Testis (tissue), 3 donors: Measurements from ENCODE around the gene SIGLEC14. TPM values are rescaled to one million over a fixed set of nuclear protein-coding genes. Genes with fewer than 3 reads are reported as not detected.
"Not testable (repeated sequence)": the region's sequence is repeated elsewhere in the genome, so short reads cannot be mapped to it uniquely, and the experiment has no call there.

ENCODE experiments used
- DNase-seq: peaks from one replicate; pipeline ENCODE4 v3.0.0-alpha.2; 2019
- H3K27ac ChIP-seq, 2 donors: fragments of 200-600 bp; sonication (generic); one replicate each; pipeline ENCODE4 v1.5.1; 2019
- H3K27me3 ChIP-seq: fragments of 200-600 bp; sonication (generic); one replicate; pipeline ENCODE4 v1.5.1; 2019
- H3K36me3 ChIP-seq: fragments of 200-600 bp; sonication (generic); one replicate; pipeline ENCODE4 v1.5.1; 2017; ENCODE audit warnings: low read depth; ENCODE audit errors: missing control alignments
- H3K4me1 ChIP-seq: fragments of 200-600 bp; sonication (generic); one replicate; pipeline ENCODE4 v1.5.1; 2019
- H3K4me3 ChIP-seq, 2 donors: fragments of 200-600 bp; sonication (generic); one replicate each; pipeline ENCODE4 v1.5.1; 2017 to 2019
- H3K9me3 ChIP-seq: fragments of 200-600 bp; sonication (generic); one replicate; pipeline ENCODE4 v1.5.1; 2017
- CTCF ChIP-seq, 3 experiments: fragments of 450-650 bp in 2 of 3; fragments of 200-600 bp in 1 of 3; sonication (generic) in 1 of 3; IDR thresholded peaks; one replicate each; pipeline ENCODE4 v1.5.1; 2016 to 2019; ENCODE audit warnings: antibody characterized with exemption in 3 of 3, mild to moderate bottlenecking in 2 of 3, moderate library complexity in 1 of 3
- POLR2A ChIP-seq: fragments of 450-650 bp; IDR thresholded peaks from one replicate; pipeline ENCODE4 v1.6.1; 2017; ENCODE audit warnings: antibody characterized with exemption, mild to moderate bottlenecking, moderate library complexity
- WGBS, 2 donors: methylation state at CpG; one replicate each; pipeline ENCODE4 v1.1.5; 2018; 5-methylcytosine and 5-hydroxymethylcytosine counted together
- intact Hi-C: fragments of 100-400 bp; cut with DNase I; formaldehyde crosslinking; loops from one replicate; pipeline ENCODE4 v1.15.1; 2023; ENCODE audit warnings: low total_unique reads
- polyA plus RNA-seq: library from polyadenylated mRNA; stranded (reverse); fragments of 350-450 nt; fragmentation: Illumina TruSeq; extraction: RNeasy Lipid Tissue Mini Kit (QIAGEN cat#74804); gene quantifications from one replicate; pipeline ENCODE4 v1.2.3, GENCODE V29; 2014; ENCODE audit warnings: low read depth, low replicate concordance; ENCODE audit not compliant: insufficient read depth
- total RNA-seq, 2 donors: library from RNA; depleted of rRNA; stranded (reverse); fragments of >200 nt; gene quantifications; one replicate each; pipeline ENCODE4 v1.2.3, GENCODE V29; 2016

SIGLEC14 gene
- total and polyA plus RNA-seq, 3 donors from 2014 or later, result 1.5 to 5.7 (median 3.7) TPM

GRCh38 chr19:51686171-51686570, 39.5 kb upstream of the SIGLEC14 start:
- no peak overlapping the region for H3K27ac ChIP-seq
- intact Hi-C loops, result no loop called here
- no peaks in the 10 kb centered on the region for H3K36me3 ChIP-seq
- no peaks in the 10 kb centered on the region for H3K27me3 ChIP-seq
- H3K4me3 ChIP-seq, result no peak overlapping the region
- no peaks in the 10 kb centered on the region for H3K9me3 ChIP-seq
- H3K4me1 ChIP-seq, result peaks cover 16% of the 10 kb centered on the region
- WGBS, 2 donors, result 68 to 83% methylated on average over 2 of the region's 2 CpGs
- DNase-seq, result no peak
- TF ChIP-seq POLR2A, result no peak

- 52 to 56% methylated on average over 3 of the region's 3 CpGs for WGBS, 2 donors
- H3K4me3 ChIP-seq, result no peak overlapping the region
- H3K36me3 ChIP-seq, result no peaks in the 10 kb centered on the region
- no peaks in the 10 kb centered on the region for H3K27me3 ChIP-seq
- H3K27ac ChIP-seq, result no peak overlapping the region
- TF ChIP-seq POLR2A, result no peak
- no peak for TF ChIP-seq CTCF (IDR thresholded peaks at IDR 0.05)
- intact Hi-C loops, result no loop called here
- H3K4me1 ChIP-seq, result peaks cover 6% of the 10 kb centered on the region
- DNase-seq, result no peak
- H3K9me3 ChIP-seq, result no peaks in the 10 kb centered on the region
Observed at GRCh38 chr19:51681286-51681941, 34.8 kb upstream of the SIGLEC14 start.

- no peak for DNase-seq
- Histone ChIP-seq H3K36me3 (no peaks in the 10 kb centered on the region), H3K9me3 (no peaks in the 10 kb centered on the region), H3K27ac (no peak overlapping the region), H3K4me3 (no peak overlapping the region), H3K27me3 (no peaks in the 10 kb centered on the region), H3K4me1 (peaks cover 6% of the 10 kb centered on the region)
- WGBS, 2 donors, result 48 to 70% methylated on average over 1 of the region's 1 CpG
- intact Hi-C loops, result no loop called here
- no peak for TF ChIP-seq POLR2A
- TF ChIP-seq CTCF (IDR thresholded peaks at IDR 0.05), result no peak
Observed at GRCh38 chr19:51680474-51680873, 33.8 kb upstream of the SIGLEC14 start.

GRCh38 chr19:51676566-51677083, 30.0 kb upstream of the SIGLEC14 start:
- Histone ChIP-seq H3K4me3 (no peak overlapping the region), H3K9me3 (no peaks in the 10 kb centered on the region), H3K27ac (no peak overlapping the region), H3K4me1 (peaks cover 5% of the 10 kb centered on the region), H3K27me3 (no peaks in the 10 kb centered on the region), H3K36me3 (no peaks in the 10 kb centered on the region)
- intact Hi-C loops, result no loop called here
- DNase-seq, result peak; percentile 64
- WGBS, 2 donors, result 60 to 66% methylated on average over 11 of the region's 11 CpGs
- TF ChIP-seq CTCF (IDR thresholded peaks at IDR 0.05) (no peak), POLR2A (no peak)

- peak; percentile 40 for DNase-seq
- peak in 2 of 3 experiments; percentile 32 to 43 for TF ChIP-seq CTCF (IDR thresholded peaks at IDR 0.05)
- H3K36me3 ChIP-seq, H3K4me1 ChIP-seq, intact Hi-C loops, H3K27me3 ChIP-seq, H3K27ac ChIP-seq, H3K4me3 ChIP-seq, H3K9me3 ChIP-seq: not testable (repeated sequence)
- 40 to 49% methylated on average over 5 to 7 of the region's 7 CpGs for WGBS, 2 donors
Observed at GRCh38 chr19:51675911-51676565, 29.4 kb upstream of the SIGLEC14 start.
